G401 (cell line): ENCODE results near the gene MAPK8. TPM values are rescaled to one million over a fixed set of nuclear protein-coding genes. Genes with fewer than 3 reads are reported as not detected.
A peak's percentile ranks its signal among the peaks of the same experiment; 100 is the strongest.

Source experiments
- DNase-seq: peaks from one replicate; pipeline ENCODE4 v3.0.0-alpha.2; 2015; ENCODE audit warnings: low spot score
- in situ Hi-C: cut with HindIII; loops from 2 replicates; pipeline ENCODE4 v1.10.0; 2016; ENCODE audit warnings: low sequenced_read_pairs, mixed read lengths
- total RNA-seq: library from RNA; depleted of rRNA; stranded (reverse); fragments of >200 nt; shearing (Covaris generic); gene quantifications from 2 replicates; pipeline ENCODE4 v1.2.3, GENCODE V29; 2014; rRNA removed

The MAPK8 gene
- total RNA-seq, 1 experiment from 2014 or later: 64.1 TPM

- in situ Hi-C loops: no loop called here
These were observed 172.0 kb downstream of the MAPK8 start for GRCh38 chr10:48478469-48478868.

GRCh38 chr10:48478980-48479811 lies 172.7 kb downstream of the MAPK8 start:
- in situ Hi-C loops: no loop called here
- DNase-seq: no peak

More at GRCh38 chr10:48478469-48478868, 172.0 kb downstream of the MAPK8 start:
- DNase-seq: no peak

GRCh38 chr10:48480397-48481374 lies 174.2 kb downstream of the MAPK8 start:
- in situ Hi-C loops: no loop called here
- DNase-seq: peak; percentile 14

GRCh38 chr10:48481385-48481784 lies 174.9 kb downstream of the MAPK8 start:
- no peak for DNase-seq
- in situ Hi-C loops: no loop called here

GRCh38 chr10:48482207-48482606 lies 175.7 kb downstream of the MAPK8 start:
- in situ Hi-C loops: no loop called here
- DNase-seq: no peak

GRCh38 chr10:48484911-48485310 lies 178.4 kb downstream of the MAPK8 start:
- DNase-seq: no peak
- in situ Hi-C loops: no loop called here

GRCh38 chr10:48485711-48486110 lies 179.2 kb downstream of the MAPK8 start:
- no peak for DNase-seq

GRCh38 chr10:48487244-48487643 lies 180.8 kb downstream of the MAPK8 start:
- in situ Hi-C loops: no loop called here
- no peak for DNase-seq

More at GRCh38 chr10:48485711-48486110, 179.2 kb downstream of the MAPK8 start:
- in situ Hi-C loops: no loop called here

Other genes with a start within 250 kb of the MAPK8 start
- gene FRMPD2, start 32.0 kb upstream of the MAPK8 start, total RNA-seq: 0.27 and 0.43 TPM in 2 replicates